Frontal cortex (tissue), 4 donors: ENCODE results near the gene GRK7. TPM values are rescaled to one million over a fixed set of nuclear protein-coding genes. Genes with fewer than 3 reads are reported as not detected.

ENCODE experiments used
- DNase-seq, 2 donors: peaks; one replicate each; pipeline ENCODE4 v3.0.0; 2012; ENCODE audit warnings: low spot score in 2 of 2
- FAIRE-seq: peaks from 2 replicates; lab custom pipeline; 2012; peaks lifted over from hg19 to GRCh38; lab: Jason Lieb, UNC
- small RNA-seq: library from RNA; depleted of rRNA; stranded (forward); fragments of <200 nt; gene quantifications from one replicate; pipeline ENCODE3, GENCODE V24; 2014
- total RNA-seq: library from RNA; depleted of rRNA; stranded (reverse); fragments of >200 nt; gene quantifications from one replicate; pipeline ENCODE4 v1.2.3, GENCODE V29; 2014
- donor health status: control.
- donor health status: control.
- donor health status: control.

Gene GRK7
- total RNA-seq, 1 donor from 2014 or later = under 0.01 TPM

GRCh38 chr3:141812084-141812483 is 48.9 kb downstream of the GRK7 start:
- FAIRE-seq (no peak), DNase-seq (no peak)

- DNase-seq = no peak
Measured at GRCh38 chr3:141812586-141812985, 49.4 kb downstream of the GRK7 start.

More at GRCh38 chr3:141812586-141812985, 49.4 kb downstream of the GRK7 start:
- no peak for FAIRE-seq

Small RNAs within 50 kb of the gene (small RNA-seq; reads per million reads assigned to genes)
- not detected for gene AC112771.1

Other genes starting within 250 kb of the GRK7 start
- gene RNF7, start 25.1 kb upstream of the GRK7 start, total RNA-seq = 39.9 TPM
- 43.6 TPM for gene ATP1B3, start 113.2 kb downstream of the GRK7 start, total RNA-seq